Subcutaneous adipose tissue (tissue), 4 donors: ENCODE results near the gene MPC1L. TPM values are rescaled to one million over a fixed set of nuclear protein-coding genes. Genes with fewer than 3 reads are reported as not detected.

Experiments used
- total RNA-seq, 4 donors: library from RNA; depleted of rRNA; stranded (reverse); fragments of >200 nt; gene quantifications; one replicate each; pipeline ENCODE4 v1.1.0, GENCODE V29; 2016
- TF ChIP-seq, protein P1 (sequence below): fragments of 450-650 bp; IDR thresholded peaks from one replicate; pipeline ENCODE4 v1.5.1; 2016; ENCODE audit warnings: low read depth, mild to moderate bottlenecking, control low read depth, antibody characterized with exemption, moderate library complexity

MPC1L gene
- total RNA-seq, 4 donors from 2014 or later: not detected

- TF ChIP-seq, protein P1, sequence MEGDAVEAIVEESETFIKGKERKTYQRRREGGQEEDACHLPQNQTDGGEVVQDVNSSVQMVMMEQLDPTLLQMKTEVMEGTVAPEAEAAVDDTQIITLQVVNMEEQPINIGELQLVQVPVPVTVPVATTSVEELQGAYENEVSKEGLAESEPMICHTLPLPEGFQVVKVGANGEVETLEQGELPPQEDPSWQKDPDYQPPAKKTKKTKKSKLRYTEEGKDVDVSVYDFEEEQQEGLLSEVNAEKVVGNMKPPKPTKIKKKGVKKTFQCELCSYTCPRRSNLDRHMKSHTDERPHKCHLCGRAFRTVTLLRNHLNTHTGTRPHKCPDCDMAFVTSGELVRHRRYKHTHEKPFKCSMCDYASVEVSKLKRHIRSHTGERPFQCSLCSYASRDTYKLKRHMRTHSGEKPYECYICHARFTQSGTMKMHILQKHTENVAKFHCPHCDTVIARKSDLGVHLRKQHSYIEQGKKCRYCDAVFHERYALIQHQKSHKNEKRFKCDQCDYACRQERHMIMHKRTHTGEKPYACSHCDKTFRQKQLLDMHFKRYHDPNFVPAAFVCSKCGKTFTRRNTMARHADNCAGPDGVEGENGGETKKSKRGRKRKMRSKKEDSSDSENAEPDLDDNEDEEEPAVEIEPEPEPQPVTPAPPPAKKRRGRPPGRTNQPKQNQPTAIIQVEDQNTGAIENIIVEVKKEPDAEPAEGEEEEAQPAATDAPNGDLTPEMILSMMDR: no peak
Observed at GRCh38 chrX:40644821-40645358, 21.7 kb downstream of the MPC1L start.

GRCh38 chrX:40646489-40647306, 23.5 kb downstream of the MPC1L start:
- TF ChIP-seq, protein P1: no peak

- TF ChIP-seq, protein P1: no peak
Observed at GRCh38 chrX:40647307-40648197, 24.3 kb downstream of the MPC1L start, which contains the start of gene CXorf38. CXorf38 (minus strand) TSS chrX:40647561; CDS start chrX:40647520, 41 bp downstream.

GRCh38 chrX:40651620-40652223, 28.5 kb downstream of the MPC1L start:
- TF ChIP-seq, protein P1: no peak

GRCh38 chrX:40652664-40653063, 29.4 kb downstream of the MPC1L start:
- TF ChIP-seq, protein P1: no peak

GRCh38 chrX:40653535-40653934, 30.3 kb downstream of the MPC1L start:
- TF ChIP-seq, protein P1: no peak
